H9 (cell line): ENCODE measurements around the gene STK32B. TPM values are rescaled to one million over a fixed set of nuclear protein-coding genes. Genes with fewer than 3 reads are reported as not detected.

Experiments used
- DNase-seq: peaks from one replicate; pipeline ENCODE4 v3.0.0-alpha.2; 2017
- H2AFZ ChIP-seq: one replicate; pipeline ENCODE4 v1.6.1; 2013; ENCODE audit warnings: mild to moderate bottlenecking, low read length, control low read depth, moderate library complexity
- H2AK5ac ChIP-seq: 2 replicates; pipeline ENCODE4 v1.6.1; 2013; ENCODE audit warnings: low read length, control low read depth, mixed read lengths; ENCODE audit not compliant: insufficient read length
- H2BK120ac ChIP-seq: one replicate; pipeline ENCODE4 v1.6.1; 2013; ENCODE audit warnings: low read depth, mild to moderate bottlenecking, low read length, control low read depth, inconsistent platforms; ENCODE audit not compliant: poor library complexity, severe bottlenecking
- H2BK12ac ChIP-seq: 2 replicates; pipeline ENCODE4 v1.6.1; 2013; ENCODE audit warnings: low read length, control low read depth, mixed read lengths, low read depth; ENCODE audit not compliant: insufficient read length
- H2BK15ac ChIP-seq: 2 replicates; pipeline ENCODE4 v1.6.1; 2013; ENCODE audit warnings: low read depth, low read length, control low read depth
- H2BK20ac ChIP-seq: one replicate; pipeline ENCODE4 v1.6.1; 2013; ENCODE audit warnings: low read depth, mild to moderate bottlenecking, low read length, control low read depth, inconsistent platforms; ENCODE audit not compliant: poor library complexity, severe bottlenecking
- H2BK5ac ChIP-seq: 2 replicates; pipeline ENCODE4 v1.6.1; 2013; ENCODE audit warnings: low read length, control low read depth, mixed read lengths; ENCODE audit not compliant: insufficient read length
- H3K14ac ChIP-seq: 2 replicates; pipeline ENCODE4 v1.6.1; 2013; ENCODE audit warnings: low read length, control low read depth; ENCODE audit not compliant: insufficient read depth
- H3K18ac ChIP-seq: 2 replicates; pipeline ENCODE4 v1.6.1; 2013; ENCODE audit warnings: low read depth, mild to moderate bottlenecking, mixed read lengths, low read length, control low read depth; ENCODE audit not compliant: insufficient read length
- H3K23ac ChIP-seq: 2 replicates; pipeline ENCODE4 v1.6.1; 2013; ENCODE audit warnings: low read length, control low read depth, mixed read lengths, low read depth; ENCODE audit not compliant: insufficient read length
- H3K23me2 ChIP-seq: 2 replicates; pipeline ENCODE4 v1.6.1; 2013; ENCODE audit warnings: low read depth, mild to moderate bottlenecking, mixed read lengths, low read length, control low read depth; ENCODE audit not compliant: insufficient read length, poor library complexity, severe bottlenecking
- H3K27ac ChIP-seq: 2 replicates; pipeline ENCODE4 v1.5.1; 2013; ENCODE audit warnings: low read length, control low read depth, mixed read lengths, low read depth; ENCODE audit not compliant: insufficient read length
- H3K27me3 ChIP-seq: 2 replicates; pipeline ENCODE4 v1.6.1; 2013; ENCODE audit warnings: low read length, control low read depth, inconsistent platforms; ENCODE audit not compliant: insufficient read depth
- H3K4ac ChIP-seq: 2 replicates; pipeline ENCODE4 v1.6.1; 2013; ENCODE audit warnings: low read depth, mild to moderate bottlenecking, control low read depth, inconsistent platforms, low read length, moderate library complexity
- H3K4me1 ChIP-seq: 2 replicates; pipeline ENCODE4 v1.6.1; 2013; ENCODE audit warnings: low read length, control low read depth, inconsistent platforms; ENCODE audit not compliant: insufficient read depth
- H3K4me2 ChIP-seq: 2 replicates; pipeline ENCODE4 v1.6.1; 2013; ENCODE audit warnings: low read length, control low read depth, mixed read lengths; ENCODE audit not compliant: insufficient read length, insufficient read depth
- H3K56ac ChIP-seq: 2 replicates; pipeline ENCODE4 v1.6.1; 2013; ENCODE audit warnings: low read depth, mild to moderate bottlenecking, mixed read lengths, low read length, control low read depth; ENCODE audit not compliant: insufficient read length
- H3K79me1 ChIP-seq: 2 replicates; pipeline ENCODE4 v1.6.1; 2013; ENCODE audit warnings: low read depth, mild to moderate bottlenecking, moderate library complexity, low read length, control low read depth, inconsistent platforms; ENCODE audit not compliant: insufficient read depth, poor library complexity, severe bottlenecking
- H3K79me2 ChIP-seq: 2 replicates; pipeline ENCODE4 v1.6.1; 2013; ENCODE audit warnings: low read length, control low read depth, inconsistent platforms; ENCODE audit not compliant: insufficient read depth
- H3K9ac ChIP-seq: 2 replicates; pipeline ENCODE4 v1.6.1; 2013; ENCODE audit warnings: low read length, control low read depth, mixed read lengths; ENCODE audit not compliant: insufficient read length; ENCODE audit errors: extremely low read depth
- H3K9me3 ChIP-seq: one replicate; pipeline ENCODE4 v1.6.1; 2013; ENCODE audit warnings: low read depth, low read length, inconsistent platforms; ENCODE audit not compliant: control insufficient read depth
- H3T11ph ChIP-seq: one replicate; pipeline ENCODE4 v1.6.1; 2013; ENCODE audit warnings: mild to moderate bottlenecking, low read length, control low read depth, inconsistent platforms
- H4K20me1 ChIP-seq: one replicate; pipeline ENCODE4 v1.6.1; 2013; ENCODE audit not compliant: control insufficient read depth, insufficient read length, insufficient read depth
- H4K5ac ChIP-seq: 2 replicates; pipeline ENCODE4 v1.6.1; 2013; ENCODE audit warnings: low read depth, mild to moderate bottlenecking, mixed read lengths, low read length, control low read depth; ENCODE audit not compliant: insufficient read length
- H4K8ac ChIP-seq: replicated peaks from 2 replicates; pipeline ENCODE4 v1.6.1; 2013; ENCODE audit warnings: low read length, control low read depth, mixed read lengths, low read depth; ENCODE audit not compliant: insufficient read length
- H4K91ac ChIP-seq: 2 replicates; pipeline ENCODE4 v1.6.1; 2013; ENCODE audit warnings: low read depth, mild to moderate bottlenecking, moderate library complexity, mixed read lengths, low read length, control low read depth; ENCODE audit not compliant: insufficient read length
- H3K27ac Mint-ChIP-seq, 3 experiments: 2 replicates in 2 of 3; 3 replicates in 1 of 3; pipeline ENCODE4 v1.8.0; 2020 to 2021; ENCODE audit warnings: mixed read lengths in 3 of 3, mild to moderate bottlenecking in 1 of 3, moderate library complexity in 1 of 3
- H3K27me3 Mint-ChIP-seq: 2 replicates; pipeline ENCODE4 v1.8.0; 2021; ENCODE audit warnings: low read depth, mild to moderate bottlenecking, moderate library complexity, mixed read lengths
- H3K36me3 Mint-ChIP-seq, 3 experiments: 2 replicates in 2 of 3; 3 replicates in 1 of 3; pipeline ENCODE4 v1.8.0; 2020 to 2021; ENCODE audit warnings: low read depth in 3 of 3, mixed read lengths in 3 of 3; ENCODE audit not compliant: insufficient read depth in 1 of 3
- H3K4me1 Mint-ChIP-seq, 2 experiments: 2 replicates each; pipeline ENCODE4 v1.8.0; 2020; ENCODE audit warnings: mixed read lengths in 2 of 2
- H3K4me3 Mint-ChIP-seq, 2 experiments: 2 replicates in 1 of 2; 3 replicates in 1 of 2; pipeline ENCODE4 v1.8.0; 2020 to 2021; ENCODE audit warnings: mild to moderate bottlenecking in 2 of 2, mixed read lengths in 2 of 2, moderate library complexity in 1 of 2
- H3K9me3 Mint-ChIP-seq, 2 experiments: 2 replicates in 1 of 2; 3 replicates in 1 of 2; pipeline ENCODE4 v1.8.0; 2020; ENCODE audit warnings: mild to moderate bottlenecking in 2 of 2, mixed read lengths in 2 of 2, moderate library complexity in 1 of 2
- CTCF ChIP-seq: fragments of 200-600 bp; sonication (generic); conservative IDR thresholded peaks from 3 replicates; pipeline ENCODE4 v1.8.0; 2021; ENCODE audit warnings: antibody characterized with exemption, mild to moderate bottlenecking
- total RNA-seq: library from RNA; stranded (reverse); gene quantifications from 2 replicates; pipeline ENCODE4 v1.2.1, GENCODE V29; 2021

The STK32B gene
- total RNA-seq, 1 experiment from 2014 or later: 1.0 TPM

GRCh38 chr4:5504486-5504885 lies 453.2 kb downstream of the STK32B start:
- Histone ChIP-seq H3K4ac (no peak overlapping the region), H3K79me1 (no peaks in the 10 kb centered on the region), H3K9ac (no peak overlapping the region), H2BK12ac (no peak overlapping the region), H3K23me2 (no peaks in the 10 kb centered on the region), H3K56ac (no peak overlapping the region), H2BK120ac (no peak overlapping the region), H2BK20ac (no peak overlapping the region), H3K79me2 (no peaks in the 10 kb centered on the region), H3K18ac (no peak overlapping the region), H4K5ac (no peak overlapping the region), H2AFZ (no peak overlapping the region), H2AK5ac (no peak overlapping the region), H3T11ph (no peak overlapping the region), H4K8ac (no peak overlapping the region), H4K20me1 (no peaks in the 10 kb centered on the region), H3K27ac (no peak overlapping the region), H3K23ac (no peak overlapping the region), H2BK5ac (no peak overlapping the region), H3K27me3 (no peaks in the 10 kb centered on the region), H3K4me2 (no peak overlapping the region), H3K4me1 (no peaks in the 10 kb centered on the region), H4K91ac (no peak overlapping the region), H2BK15ac (no peak overlapping the region), H3K9me3 (no peaks in the 10 kb centered on the region), H3K14ac (no peak overlapping the region)
- no peak for DNase-seq
- Mint-ChIP-seq H3K4me1 (peaks cover 0 to 3% of the 10 kb centered on the region in 2 experiments; a peak in 2 of 4 replicates), H3K4me3 (no peak overlapping the region), H3K27ac (no peak overlapping the region), H3K27me3 (no peaks in the 10 kb centered on the region), H3K36me3 (peaks cover 0 to 1% (median 0%) of the 10 kb centered on the region in 3 experiments; a peak in 2 of 7 replicates), H3K9me3 (no peaks in the 10 kb centered on the region; a peak in 1 of 5 replicates)
- TF ChIP-seq CTCF: no peak
